NCI-H345 treated with DMSO at 0.1 percent for 48 hours (cell line): Measurements from ENCODE around the gene HENMT1.
A peak's percentile ranks its signal among the peaks of the same experiment; 100 is the strongest.
"Not testable (repeated sequence)": the region's sequence is repeated elsewhere in the genome, so short reads cannot be mapped to it uniquely, and the experiment has no call there.

ENCODE experiments used
- DNase-seq: peaks from one replicate; lab custom pipeline; 2025; ENCODE audit not compliant: unreplicated experiment; lab: John Stamatoyannopoulos, UW

The HENMT1 gene

DNA sequence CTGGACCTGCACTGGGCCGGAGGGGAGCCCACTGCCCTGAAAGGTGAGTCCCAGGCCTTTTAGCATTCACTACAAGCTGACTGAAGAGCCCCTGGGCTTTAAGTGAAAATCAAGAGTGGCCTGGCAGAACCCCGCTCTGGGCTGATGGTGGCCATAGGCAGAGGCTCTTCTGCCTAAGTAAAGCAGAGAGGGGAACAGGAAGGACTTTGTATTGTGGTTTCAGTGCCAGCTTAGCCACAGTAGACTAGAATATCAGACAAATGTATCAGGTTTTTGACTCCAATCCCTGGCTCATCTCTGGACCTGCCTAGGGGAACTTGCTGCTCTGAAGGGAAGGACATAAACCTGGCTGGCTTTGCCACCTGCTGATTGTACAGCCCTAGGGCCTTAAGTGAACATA is 10.2 kb upstream of the HENMT1 start:
- DNase-seq: no peak

DNA sequence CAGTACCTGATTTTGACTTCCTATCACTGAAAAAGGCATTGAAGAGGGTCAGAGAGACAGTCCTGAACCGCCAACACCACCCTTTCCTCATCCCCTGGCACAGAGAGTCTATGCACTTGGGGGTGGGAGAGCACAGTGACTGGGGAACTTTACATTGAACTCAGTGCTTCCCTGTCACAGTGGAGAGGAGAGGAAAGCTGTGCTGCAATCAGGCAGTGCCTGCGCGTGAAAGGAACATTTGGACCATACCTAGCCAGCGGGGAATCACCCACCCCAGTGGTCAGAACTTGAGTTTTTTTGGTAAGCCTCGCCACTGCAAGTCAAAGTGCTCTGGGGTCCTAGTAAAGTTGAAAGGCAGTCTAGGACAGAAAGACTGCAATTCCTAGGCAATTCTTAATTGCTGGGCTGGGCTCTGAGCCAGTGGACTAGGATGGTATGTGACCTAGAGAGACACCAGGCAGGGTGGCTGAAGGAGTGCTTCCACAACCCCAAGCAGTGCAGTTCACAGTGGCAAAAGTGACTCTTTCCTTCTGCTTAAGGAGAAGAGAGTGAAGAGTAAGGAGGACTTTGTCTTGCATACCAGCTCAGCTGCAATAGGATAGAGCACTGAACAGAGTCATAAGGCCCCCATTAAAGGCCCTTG is 9.4 kb upstream of the HENMT1 start:
- no peak for DNase-seq

DNA sequence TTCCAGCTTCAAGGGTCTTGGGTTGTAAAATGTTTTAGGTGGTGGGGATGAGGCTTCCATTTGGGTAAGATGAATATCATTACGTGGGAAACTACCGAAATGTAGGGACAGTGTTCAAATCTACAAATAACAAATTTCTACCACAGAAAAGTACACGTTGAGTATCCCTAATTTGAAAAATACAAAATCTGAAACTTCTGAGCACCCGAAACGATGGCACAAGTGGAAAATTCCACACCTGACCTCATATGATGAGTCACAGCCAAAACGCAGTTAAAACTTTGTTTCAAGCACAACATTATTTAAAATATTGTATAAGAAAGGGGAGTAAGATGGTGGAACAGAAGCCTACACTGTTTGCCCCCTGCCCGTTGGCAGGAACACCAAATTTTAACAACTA is 8.8 kb upstream of the HENMT1 start:
- no peak for DNase-seq

DNA sequence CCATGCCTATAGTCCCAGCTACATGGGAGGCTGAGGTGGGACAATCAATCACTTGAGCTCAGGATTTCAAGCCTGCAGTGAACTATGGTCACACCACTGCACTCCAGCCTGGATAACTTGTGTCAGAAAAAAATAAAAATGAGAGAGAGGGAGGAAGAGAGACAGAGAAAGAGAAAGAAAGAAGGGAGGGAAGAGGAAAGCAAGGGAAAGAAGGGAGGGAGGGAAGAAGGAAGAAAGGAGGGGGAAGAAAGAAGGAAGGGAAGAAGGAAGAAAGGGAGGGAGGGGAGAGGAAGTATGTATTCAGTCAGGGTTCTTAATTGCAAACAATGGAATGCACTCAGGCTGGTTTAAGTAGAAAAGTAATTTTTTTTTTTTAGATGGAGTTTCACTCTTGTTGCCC is 7.9 kb upstream of the HENMT1 start:
- DNase-seq: no peak

DNA sequence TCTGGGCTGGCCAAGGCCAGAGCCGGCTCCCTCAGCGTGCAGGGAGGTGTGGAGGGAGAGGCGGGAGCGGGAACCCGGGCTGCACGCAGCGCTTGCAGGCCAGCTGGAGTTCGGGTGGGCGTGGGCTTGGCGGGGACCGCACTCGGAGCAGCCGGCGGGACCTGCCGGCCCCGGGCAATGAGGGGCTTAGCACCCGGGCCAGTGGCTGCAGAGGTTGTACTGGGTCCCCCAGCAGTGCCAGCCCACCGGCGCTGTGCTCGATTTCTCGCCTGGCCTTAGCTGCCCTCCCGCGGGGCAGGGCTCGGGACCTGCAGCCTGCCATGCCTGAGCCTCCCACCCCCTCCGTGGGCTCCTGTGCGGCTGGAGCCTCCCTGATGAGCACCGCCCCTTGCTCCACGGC is 6.5 kb upstream of the HENMT1 start:
- not testable (repeated sequence) for DNase-seq

DNA sequence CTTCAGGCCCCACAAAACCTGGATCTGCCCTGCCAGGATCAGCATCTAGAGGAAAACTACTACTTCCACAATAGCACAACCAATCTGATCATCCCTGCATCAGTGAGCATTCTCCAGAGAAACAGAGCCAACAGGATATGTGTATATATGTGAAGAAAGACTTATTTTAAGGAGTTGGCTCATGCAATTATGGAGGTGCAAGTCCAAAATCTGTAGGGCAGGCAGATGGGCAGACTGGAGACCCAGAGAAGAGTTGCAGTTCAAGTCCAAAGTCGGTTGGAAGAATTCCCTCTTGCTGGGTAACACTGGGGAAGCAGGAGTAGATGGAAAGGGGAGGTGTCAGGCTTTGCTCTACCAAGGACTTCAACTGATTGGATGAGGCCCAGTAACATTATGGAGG is 4.9 kb upstream of the HENMT1 start:
- DNase-seq: no peak

DNA sequence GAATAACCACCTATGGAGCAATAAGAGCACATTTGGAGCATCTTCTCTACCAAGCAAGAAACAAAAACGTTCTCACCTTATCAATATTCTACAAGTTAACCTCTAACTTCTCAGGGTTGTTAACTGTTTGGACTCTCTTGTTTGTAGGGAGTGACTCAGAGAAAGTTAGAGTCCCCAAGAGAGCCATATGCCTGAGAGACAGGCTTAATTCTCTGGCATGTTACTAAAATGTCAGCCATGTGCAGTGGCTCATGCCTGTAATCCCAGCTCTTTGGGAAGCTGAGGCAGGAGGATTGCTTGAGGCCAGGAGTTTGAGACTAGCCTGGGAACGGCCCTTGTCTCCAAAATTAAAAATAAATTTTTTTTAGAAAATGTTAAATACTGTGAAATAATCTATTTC is 4.2 kb upstream of the HENMT1 start:
- no peak for DNase-seq

DNA sequence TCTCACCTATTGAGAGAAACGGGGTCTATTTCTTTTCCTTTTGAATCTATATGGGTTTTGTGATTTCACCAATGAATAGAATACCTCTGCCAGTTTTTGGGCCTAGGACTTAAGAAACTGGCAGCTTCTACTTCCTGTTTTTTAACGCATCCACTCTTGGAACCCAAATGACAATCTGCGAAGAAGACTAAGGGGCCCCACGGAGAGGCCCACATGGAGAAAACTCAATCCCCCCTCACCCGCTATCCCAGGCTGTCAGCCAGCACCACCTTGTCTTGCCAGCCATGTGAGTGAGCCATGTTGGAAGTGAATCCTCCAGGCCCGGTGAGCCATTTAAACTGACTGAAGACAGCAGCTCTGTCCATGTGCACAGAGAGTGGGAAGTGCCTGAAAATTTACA is 3.6 kb upstream of the HENMT1 start:
- DNase-seq: no peak

DNA sequence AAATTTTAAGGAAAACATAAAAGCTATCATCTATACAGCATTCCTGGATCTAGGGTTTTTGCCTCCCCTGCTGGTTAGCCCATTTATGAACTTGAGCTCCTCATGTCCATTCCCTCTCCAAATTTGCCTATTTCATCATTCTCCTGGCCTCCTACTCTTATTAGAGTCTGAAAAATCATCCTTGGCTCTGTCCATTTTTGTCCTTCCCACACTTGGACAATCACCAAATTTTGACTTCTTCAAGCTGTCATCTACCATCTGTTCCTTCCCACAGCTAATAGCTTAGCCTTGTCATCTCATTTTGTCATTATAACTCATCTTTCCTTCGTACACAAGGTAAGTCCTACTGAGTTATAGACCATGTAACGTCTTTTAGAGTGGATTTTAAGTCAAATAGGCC is 2.2 kb upstream of the HENMT1 start:
- DNase-seq: no peak

DNA sequence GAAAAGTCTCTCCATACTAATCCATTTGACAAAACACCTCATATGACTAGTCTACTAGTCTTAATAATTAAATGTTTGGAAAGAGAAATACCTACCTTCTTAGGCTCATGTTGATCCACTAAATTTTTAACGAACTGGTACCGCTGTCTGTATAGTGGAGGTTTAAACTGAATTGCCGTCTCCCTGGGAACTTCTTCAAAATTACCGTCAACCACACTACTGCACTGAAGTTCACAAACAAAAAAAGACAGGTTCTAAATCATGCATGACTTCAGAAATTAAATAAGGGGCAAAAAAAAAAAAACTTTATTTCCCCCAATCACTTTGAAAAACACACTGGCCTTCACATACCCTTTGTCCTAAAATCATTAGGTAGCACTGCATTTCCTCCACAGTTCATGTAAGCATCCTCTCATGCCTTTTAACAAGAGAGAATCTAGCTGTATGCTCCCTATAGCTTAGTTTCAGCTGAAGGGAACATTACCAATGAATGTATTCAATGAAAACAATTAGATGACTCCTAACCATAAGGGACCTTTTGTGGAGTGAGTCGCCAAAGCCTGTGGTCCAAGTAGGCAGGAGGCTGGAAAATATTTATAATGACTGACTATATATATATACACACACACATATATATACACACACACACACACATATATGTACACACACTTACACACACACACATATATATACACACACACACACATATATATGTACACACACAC is 3.4 kb downstream of the HENMT1 start:
- DNase-seq: no peak

DNA sequence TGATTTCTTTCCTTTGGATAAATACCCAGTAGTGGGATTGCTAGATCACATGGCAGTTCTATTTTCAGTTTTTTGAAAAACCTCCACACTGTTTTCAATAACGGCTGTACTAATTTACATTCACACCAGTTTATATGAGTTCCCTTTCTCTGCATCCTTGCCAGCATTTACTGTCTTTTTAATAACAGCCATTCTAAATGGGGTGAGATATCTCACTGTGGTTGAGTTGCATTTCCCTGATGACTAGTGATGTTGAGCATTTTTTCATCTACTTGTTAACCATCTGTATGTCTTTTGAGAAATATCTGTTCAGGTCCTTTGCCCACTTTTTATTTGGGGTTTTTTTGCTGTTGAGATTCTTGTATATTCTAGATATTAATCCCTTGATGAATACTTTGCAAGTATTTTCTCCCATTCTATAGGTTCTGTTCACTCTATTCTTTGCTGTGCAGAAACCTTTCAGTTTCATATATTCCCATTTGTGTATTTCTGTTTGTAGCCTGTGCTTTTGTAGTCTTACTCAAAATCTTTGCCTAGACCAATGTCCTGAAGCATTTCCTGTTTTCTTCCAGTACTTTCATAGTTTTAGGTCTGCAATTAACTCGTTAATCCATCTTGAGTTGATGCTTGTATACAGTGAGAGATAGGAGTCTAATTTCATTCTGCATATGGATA is 7.3 kb downstream of the HENMT1 start:
- DNase-seq: no peak

DNA sequence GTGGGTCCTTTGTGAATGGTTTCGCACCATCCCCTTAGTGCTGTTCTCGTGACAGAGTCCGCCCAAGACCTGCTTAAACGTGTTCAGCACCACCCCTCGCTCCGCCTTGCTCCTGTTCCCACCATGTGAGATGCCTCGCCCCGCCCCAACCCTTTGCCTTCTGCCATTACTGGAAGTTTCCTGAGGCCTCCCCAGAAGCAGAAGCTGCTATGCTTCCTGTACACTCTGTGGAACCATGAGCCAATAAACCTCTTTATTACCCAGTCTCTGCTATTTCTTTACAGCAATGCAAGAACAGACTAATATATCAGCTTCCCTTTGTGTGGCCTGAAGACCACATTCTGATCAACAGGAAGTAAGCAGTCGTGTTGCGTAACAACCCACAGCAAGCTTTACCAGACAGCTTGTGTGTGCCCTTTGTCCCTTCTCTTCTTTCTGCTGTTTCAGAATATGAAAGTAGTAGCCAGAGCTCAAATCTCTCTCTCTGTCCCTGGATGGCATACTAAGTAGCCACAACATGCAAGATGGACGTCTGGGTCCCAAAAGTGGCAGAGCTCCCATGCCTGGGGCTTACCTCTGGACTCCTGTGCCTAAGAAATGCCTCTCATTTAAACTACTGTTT is 14.1 kb downstream of the HENMT1 start:
- no peak for DNase-seq

DNA sequence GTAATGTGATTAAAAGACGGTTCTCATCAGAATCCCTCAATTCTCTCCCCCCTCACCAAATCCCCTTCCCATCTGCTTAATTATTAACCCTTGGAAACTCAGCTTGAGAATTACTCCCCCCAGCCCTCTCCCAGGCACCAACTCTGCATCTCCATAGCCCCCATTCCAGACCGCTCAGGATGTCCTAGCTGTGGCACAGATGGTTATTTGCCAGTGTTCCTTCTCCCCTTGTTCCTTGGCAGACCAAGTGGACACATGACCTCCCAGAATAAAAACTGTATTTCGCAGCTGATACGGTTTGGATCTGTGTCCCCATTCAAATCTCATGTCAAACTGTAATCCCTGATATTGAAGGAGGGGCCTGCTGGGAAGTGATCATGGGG is 14.6 kb downstream of the HENMT1 start:
- no peak for DNase-seq

DNA sequence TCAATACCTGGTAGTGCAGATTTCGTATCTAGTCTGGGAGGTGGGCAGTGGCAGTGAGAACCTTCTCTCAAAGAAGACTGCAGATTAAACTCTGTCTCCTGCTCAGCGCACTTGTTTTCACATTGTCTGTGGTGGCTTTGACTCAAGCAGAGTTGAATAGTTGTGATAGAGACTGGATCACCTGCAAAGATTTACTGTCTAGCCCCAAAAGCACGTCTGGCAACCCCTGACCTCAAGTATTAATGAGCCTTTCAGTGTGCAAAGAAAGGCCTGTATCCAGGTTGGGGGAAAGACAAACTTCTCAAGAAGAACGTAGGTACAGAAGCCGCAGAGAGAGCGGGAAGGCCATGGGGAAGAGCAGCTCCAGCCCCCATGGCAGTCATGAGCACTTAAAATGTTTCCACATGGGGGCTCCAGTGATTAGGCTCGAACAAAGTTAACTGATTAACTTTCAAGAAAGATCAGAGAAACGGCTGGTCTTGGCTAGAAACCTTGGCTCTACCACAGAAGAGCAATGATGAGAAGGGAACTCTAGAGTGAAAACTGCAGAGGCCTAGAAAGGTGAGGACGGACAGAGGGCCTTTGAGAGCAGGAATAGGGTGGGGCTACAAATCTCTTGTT is 15.2 kb downstream of the HENMT1 start:
- no peak for DNase-seq

DNA sequence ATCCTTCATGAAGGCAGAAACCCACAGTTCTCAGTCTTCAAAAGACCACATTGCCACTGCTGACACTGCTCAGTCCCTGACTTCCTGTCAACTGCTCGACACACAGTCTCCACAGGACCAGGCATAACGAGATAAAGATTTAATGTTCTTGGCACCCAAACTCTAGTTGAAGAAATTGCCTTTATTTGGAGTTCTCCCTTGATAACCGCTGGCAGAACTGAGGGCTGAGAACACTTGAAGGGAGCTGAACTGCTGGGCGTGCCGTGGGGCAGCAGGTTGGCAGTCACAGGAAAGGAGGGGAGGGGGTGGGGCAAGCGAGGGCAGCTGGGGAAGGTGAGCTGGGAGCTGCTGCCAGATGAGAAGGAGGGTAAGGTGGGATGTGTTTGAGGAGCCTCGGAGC is 15.9 kb downstream of the HENMT1 start:
- DNase-seq: no peak

DNA sequence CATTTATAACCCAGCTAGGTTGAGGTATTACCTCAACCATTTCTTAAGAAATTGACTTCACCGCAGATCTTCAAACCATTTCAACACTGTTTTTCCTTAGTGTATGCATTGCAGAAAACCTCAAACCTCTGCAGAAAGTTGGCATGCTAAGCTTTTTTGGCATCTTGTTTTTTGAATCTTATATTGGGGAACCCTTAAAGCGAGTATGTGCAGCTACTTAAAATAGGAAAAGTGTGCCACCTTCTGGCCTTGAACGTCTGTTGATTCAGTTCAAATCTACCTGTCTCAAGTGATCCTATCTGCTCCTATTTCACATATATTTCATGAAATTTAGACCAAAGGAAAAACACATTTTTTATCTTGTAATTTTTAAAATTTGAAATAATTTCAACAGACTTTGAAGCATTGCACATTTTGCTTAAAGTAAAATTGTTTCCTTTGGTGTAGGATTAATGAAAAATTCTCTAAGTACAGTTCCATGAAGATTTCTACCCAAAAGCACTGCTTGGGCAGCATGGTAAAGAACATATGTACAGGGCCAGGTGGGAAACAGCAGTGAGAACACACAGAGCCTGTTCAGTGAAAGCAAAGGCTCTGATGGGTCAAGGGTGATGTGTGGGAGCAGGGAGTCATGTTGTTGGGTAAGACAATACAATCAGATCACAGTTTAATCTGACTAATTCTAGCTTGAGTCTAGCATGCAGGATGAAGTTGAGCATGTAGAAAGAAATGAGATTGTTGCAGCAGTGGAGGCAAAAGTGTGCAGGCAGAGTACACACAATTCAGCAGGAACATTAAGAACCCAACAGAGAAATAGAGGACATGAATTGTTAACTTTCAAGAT is 17.2 kb downstream of the HENMT1 start:
- DNase-seq: peak; percentile 59

DNA sequence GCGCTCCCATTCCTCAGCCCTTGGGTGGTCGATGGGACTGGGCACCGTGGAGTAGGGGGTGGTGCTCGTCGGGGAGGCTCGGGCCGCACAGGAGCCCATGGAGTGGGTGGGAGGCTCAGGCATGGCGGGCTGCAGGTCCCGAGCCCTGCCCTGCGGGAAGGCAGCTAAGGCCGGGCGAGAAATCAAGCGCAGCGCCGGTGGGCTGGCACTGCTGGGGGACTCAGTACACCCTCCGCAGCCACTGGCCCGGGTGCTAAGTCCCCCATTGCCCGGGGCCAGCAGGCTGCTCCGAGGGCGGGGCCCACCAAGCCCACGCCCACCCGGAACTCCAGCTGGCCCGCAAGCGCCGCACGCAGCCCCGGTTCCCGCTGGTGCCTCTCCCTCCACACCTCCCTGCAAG is 20.0 kb downstream of the HENMT1 start:
- DNase-seq: not testable (repeated sequence)

DNA sequence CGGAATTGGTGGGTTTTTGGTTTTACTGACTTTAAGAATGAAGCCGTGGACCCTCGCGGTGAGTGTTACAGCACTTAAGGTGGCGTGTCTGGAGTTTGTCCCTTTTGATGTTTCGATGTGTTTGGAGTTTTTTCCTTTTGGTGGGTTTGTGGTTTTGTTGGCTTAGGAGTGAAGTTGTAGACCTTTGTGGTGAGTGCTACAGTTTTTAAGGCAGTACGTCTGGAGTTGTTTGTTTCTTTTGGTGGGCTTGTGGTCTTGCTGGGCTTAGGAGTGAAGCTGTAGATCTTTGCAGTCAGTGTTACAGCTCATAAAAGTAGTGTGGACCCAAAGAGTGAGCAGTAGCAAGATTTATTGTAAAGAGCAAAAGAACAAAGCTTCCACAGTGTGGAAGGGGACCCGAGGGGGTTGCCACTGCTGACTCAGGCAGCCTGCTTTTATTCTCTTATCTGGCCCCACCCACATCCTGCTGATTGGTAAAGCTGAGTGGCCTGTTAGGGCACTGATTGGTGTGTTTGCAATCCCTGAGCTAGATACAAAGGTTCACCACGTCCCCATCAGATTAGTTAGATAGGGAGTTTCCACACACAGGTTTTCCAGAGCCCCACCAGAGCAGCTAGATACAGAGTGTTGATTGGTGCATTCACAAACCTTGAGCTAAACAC is 20.9 kb downstream of the HENMT1 start:
- DNase-seq: no peak

DNA sequence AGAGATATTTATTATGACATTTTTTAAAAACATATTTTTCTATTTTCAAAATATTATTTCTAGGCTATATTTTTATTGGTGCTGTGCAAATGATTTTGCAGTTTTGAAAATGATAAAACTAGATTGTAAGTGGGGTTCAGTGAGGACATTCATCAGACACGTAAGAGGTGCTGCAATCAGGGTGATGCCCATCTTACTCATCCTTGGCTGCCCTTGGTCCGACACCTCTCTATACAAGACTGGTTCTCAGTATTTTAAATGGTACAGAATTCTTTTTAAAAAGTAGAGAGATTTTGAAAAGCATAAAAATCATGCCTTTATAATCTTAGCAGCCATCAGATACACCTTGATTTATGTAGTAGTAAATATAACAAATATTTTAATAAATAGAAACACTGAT is 24.0 kb downstream of the HENMT1 start:
- DNase-seq: no peak

DNA sequence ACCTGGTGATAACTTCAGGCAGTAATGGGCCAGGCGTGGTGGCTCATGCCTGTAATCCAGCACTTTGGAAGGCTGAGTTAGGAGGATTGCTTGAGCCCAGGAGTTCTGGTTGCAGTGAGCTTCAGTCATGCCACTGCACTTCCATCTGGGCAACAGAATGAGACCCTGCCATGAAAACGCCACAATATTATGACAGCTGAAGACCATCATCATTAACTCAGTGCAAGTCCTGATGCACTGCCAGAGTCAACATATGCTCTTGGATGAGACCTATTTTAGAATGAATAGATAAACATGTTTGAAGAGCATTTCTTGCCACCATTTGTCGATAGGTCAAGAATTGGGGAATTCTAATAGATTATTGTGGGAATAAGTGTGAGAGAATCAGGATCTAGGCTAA is 26.4 kb downstream of the HENMT1 start:
- no peak for DNase-seq
